HG03521 (cell line): ENCODE data around the gene CACNA1H.
"Not testable (repeated sequence)": the region's sequence is repeated elsewhere in the genome, so short reads cannot be mapped to it uniquely, and the experiment has no call there.

Source experiments
- ATAC-seq: cut with Tn5 transposase; IDR thresholded peaks from one replicate; pipeline ENCODE4 v1.9.1; 2021; ENCODE audit warnings: mild to moderate bottlenecking, moderate library complexity; ENCODE audit not compliant: unreplicated experiment

Gene CACNA1H

DNA sequence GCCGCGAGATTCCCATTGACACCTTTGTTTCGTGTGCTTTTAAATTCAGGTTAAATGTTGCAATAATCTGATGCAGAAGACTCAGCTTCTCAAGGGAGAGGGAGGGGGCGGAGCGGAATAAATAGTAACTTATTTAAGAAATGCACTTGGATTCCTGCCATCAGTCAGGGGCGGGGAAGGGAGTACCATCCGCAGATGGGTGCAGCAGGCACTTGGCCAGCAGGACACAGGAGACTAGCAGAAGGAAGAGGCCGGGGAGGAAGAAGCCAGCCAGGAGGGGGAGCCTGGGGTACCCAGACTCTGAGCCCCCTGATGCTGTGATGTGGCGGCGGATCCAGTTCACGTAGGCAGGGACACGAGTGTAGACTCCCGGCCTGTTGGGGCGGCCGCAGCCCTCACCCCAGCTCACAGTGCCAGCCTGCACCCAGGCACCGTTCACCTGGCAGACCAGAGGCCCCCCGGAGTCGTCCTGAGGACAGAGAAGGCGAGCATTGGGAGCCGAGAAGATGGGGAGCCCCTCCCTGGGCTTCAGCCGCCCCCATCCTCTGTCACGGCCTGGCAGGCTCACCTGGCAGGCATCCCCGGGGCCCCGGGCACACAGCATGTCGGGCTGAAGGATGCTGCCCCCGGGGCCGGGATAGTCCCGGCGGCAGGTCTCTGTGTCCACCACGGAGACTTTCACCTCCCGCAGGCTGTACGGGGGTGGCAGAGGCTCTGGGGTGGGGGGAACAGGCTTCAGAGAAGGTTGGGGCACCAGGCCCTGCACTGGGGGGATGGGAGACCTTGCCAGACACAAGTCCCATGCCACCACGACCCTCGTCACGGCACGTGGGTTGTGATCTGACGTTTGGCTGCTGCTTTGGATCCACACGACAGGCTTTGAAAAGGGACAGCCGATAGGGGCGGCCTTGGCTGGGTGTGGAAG lies 69.0 kb downstream of the CACNA1H start:
- no peak for ATAC-seq

DNA sequence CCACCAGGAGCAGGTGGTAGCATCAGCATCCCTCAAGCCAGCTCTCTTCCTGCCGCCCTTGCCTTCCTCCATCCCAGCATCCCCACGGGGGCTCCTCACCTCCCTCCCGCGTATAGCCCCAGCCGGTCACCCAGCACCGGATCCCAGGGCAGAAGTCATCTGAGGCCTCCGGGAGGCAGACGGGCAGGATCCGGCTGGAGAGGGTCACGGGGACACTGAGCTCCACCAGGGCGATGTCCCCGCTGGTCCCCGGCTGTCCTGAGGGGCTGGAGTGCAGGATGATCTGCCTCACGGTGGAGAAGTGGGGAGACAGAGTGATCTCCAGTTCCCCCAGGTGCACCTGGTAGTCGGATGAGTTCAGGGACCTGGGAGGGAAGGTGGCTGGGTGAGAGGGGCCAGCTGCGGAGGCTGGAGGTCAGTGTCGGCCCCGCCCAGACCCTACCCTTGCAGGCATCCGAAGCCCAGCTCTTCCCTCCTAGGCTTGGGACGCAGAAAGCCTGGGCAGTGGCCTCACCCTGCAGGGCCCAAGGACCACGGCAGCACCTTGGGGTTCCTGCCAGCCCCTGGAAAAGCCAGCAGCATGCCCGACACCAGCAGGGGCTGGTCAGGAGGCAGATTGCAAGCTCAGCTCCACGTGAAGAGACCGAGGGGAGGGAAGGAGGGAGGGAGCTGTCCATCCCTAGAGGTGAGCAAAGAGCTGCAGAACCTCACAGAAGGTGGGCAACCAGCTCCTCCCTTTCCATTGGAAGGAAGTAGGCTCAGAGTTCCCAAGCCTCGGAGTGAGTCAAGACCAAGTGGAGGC lies 69.8 kb downstream of the CACNA1H start:
- no peak for ATAC-seq

DNA sequence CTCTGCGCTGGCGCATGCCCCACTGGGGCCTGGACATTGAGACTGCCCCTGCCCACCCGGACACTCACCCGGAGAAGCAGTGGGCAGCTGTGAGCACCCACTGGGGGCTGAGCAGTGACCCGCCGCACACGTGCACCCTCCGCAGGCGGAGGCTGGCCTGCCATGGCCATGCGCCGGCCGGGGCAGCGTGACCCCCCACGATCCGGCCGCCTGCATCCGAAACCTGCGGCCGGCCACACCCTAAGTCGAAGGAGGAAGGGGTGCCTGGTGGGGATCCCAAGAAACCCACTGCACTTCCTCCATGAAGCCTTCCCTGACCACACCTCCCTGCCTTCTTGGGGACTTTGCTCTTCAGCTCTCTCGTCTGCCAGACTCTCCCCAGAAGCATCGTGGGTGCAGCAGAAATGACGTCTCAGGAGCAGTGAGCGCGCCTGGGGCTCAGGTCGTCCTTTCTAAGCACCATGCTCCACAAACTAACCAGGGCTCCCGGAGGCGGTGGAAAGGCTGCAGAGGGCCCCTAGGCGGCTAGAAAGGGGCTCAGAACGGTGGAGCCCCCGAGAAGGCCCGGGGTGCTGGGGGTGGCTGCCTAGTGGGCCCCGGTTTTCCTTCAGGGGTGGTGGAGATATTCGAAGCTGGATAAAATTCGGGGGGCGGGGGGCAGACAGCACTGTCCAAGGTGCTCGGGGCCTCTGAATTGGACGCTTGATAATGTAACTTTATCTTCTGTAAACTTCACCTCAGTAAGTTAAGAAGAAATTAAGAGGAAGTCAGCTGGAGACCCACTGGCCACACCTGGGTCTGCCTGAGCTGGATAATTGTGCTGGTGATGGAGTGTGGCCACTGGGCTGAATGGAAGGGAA lies 70.7 kb downstream of the CACNA1H start:
- no peak for ATAC-seq

DNA sequence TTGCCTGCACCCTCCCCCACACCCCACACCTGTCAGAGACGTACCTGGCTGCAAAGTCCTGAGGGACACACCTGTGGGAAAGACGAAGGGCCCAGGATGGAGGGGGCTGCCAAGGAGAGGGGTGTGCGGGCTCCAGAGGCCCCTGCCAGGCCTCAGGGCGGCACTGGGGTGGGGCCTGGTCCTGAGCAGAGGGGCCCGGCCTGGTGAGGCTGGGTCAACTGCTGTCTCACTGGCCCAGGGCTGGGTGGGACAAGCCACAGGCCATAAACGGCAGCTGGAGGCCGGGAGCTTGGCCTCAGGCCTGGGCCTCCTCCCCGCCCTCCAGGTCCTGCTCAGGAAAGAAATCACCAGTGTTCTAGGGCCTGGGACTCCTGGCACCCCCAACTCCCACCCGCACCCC lies 71.7 kb downstream of the CACNA1H start:
- ATAC-seq: no peak

DNA sequence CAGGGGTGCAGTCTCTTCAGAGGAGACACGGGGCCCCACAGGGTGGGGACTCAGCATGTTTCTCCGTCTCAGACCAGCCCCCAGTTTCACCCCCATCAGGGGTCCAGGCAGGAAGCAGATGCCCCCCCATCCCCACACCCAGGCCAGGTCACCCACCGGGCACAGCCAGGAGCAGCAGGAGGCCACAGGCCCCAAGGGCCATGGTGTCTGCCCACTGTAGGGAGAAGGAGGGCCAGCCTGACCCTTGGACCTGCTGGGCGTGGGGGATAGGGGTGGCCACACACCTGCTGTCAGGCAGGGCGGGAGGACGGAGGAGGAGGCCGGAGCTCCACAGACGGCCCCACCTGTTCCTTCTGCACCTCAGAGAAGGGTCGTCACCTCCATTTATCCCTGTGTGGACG lies 72.1 kb downstream of the CACNA1H start, which contains the start of gene TPSG1:
TPSG1 (minus strand) TSS at position 218 of the 401 bp plus-strand sequence; CDS start at position 202, 16 bp downstream.
- ATAC-seq: no peak

DNA sequence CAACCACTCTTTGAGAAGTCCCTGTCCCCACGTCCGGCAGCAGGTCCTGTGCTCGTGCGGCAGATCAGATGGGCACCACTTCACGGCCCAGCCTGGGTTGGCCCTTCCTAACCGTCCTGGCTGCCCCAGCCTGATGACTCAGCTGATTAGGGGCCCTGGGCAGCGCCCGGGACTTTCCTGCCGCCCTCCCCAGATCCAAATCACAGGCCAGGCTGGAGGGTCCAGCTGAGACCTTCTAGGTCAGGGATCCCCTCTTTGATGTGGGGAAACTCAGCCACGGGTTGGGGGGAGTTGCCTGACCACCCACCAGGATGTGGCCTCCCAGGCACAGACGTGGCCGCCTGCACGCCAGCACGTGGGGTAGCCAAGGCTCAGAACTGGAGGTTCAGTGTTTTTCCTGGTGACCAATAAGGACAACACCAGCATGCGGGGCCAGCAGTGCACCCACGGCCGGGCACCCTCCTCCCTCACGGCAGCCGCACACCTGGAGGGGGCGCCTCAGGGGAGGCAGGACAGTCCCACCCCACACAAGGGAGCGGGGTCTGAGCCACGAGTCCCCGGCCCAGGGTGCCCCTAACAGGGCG lies 72.9 kb downstream of the CACNA1H start:
- ATAC-seq: not testable (repeated sequence)

DNA sequence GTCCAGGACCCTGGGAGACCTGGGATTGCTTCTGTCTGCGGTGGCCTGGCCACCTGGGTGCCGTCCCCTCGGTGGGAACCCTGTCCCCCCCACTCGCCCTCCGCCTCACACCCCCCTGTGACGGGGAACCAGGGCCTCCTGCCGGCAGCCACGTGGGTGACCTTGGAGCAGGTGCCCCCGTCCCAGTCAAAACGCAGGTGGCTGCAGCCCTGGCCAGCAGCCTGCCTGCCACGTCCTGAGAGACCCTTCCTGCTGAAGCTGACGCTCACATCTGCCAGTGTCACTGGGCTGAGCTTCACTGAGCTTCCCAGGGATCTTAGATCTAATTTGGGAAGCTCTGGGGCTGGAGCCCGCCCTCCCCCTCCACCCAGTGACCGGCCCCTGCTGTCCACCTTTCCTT lies 73.8 kb downstream of the CACNA1H start:
- not testable (repeated sequence) for ATAC-seq

DNA sequence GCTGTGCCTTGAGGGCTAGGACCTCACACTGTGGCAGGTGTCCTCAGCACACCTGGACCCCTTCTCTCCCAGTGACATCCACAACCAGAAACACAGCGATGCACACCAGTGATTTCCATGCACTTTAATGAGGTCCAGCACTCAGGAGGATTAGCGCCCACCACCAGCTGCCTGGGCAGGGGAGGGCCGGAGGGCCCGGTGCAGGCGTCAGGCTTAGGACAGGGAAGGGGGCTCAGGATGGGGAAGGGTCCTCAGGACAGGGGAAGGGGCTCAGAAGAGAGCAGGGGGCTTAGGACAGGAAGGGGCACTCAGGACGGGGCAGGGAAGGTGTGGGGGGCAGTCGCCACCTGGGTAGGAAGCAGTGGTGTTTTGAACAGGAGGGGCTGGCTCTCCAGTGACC lies 75.3 kb downstream of the CACNA1H start:
- ATAC-seq: not testable (repeated sequence)

DNA sequence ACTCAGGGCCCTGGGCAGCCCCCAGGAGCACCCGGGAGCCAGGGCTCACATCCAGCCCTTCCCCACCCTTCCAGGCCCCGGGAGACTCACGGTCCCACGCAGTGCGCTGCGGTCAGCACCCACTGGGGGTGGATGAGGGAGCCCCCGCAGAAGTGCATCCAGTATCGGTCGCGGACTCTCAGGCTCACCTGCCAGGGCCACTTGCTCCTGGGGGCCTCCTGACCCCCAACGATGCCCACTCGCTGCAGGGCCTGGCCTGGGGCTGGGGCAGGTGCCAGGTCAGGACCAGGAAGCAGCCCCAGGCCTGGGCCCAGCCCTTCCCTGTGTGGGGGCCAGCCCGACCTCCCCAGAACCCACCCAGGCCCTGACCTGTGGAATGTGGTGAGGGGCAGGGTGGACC lies 76.6 kb downstream of the CACNA1H start:
- not testable (repeated sequence) for ATAC-seq

DNA sequence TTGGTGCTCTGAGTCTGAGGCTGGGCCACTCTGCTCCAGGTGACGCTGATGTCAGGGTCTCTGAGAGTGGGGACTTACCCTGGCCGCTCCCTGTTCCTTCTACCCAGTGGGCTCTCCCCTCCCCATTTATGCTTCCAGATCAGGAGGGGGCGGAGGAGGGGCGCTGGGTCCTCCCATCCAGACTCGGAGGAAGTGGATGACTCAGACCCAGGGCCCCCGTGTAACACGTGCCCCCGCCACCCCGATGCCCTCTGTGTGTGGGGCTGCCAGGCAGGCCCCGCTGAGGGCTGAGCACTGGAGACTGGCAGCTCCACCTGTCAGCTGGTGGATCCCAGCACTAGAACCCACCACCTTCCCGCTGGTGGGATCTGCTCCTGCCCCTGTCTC lies 77.2 kb downstream of the CACNA1H start, which contains the start of gene TPSB2:
TPSB2 (minus strand) TSS at position 101 of the 387 bp plus-strand sequence. CDS start 233 bp downstream, outside the sequence.
- not testable (repeated sequence) for ATAC-seq

DNA sequence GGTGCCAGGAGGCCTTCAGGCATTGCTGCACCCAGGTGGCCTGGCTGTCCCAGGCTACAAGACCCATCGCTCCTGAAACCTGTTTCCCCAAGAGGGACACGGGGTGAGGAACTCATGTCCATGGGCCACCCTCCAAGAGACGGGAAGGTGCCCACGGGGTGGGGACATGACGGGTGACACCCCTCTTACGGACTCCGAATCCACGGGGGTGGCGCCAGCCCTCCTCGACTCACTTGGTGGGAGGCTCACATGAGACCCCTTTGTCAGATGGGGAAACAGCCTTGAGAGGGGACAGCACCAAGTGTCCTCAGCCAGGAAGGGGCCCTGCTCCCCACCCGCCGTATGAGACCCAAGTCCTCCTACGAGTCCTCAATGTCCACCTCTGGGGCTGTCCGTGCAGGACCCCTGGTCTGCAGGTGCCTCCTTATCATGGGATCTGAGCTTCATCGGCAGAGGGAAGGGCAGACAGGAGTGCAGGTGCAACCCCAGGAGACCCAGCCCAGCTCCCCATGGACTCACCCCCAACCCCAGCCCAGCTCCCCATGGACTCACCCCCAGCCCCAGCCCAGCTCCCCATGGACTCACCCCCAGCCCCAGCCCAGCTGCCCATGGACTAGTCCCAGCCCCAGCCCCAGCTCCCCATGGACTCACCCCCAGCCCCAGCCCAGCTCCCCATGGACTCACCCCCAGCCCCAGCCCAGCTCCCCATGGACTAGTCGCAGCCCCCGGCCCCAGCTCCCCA lies 77.7 kb downstream of the CACNA1H start:
- ATAC-seq: not testable (repeated sequence)

DNA sequence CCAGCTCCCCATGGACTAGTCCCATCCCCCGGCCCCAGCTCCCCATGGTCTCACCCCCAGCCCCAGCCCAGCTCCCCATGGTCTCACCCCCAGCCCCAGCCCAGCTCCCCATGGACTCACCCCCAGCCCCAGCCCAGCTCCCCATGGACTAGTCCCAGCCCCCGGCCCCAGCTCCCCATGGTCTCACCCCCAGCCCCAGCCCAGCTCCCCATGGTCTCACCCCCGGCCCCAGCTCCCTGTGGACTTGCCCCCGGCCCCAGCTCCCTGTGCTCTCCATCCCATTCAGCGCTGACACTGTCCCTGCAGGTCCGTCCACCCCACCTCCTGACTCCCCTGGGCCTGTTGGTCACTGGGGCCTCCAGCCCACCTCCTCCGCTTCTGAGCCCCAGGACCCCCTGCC lies 78.4 kb downstream of the CACNA1H start:
- not testable (repeated sequence) for ATAC-seq

DNA sequence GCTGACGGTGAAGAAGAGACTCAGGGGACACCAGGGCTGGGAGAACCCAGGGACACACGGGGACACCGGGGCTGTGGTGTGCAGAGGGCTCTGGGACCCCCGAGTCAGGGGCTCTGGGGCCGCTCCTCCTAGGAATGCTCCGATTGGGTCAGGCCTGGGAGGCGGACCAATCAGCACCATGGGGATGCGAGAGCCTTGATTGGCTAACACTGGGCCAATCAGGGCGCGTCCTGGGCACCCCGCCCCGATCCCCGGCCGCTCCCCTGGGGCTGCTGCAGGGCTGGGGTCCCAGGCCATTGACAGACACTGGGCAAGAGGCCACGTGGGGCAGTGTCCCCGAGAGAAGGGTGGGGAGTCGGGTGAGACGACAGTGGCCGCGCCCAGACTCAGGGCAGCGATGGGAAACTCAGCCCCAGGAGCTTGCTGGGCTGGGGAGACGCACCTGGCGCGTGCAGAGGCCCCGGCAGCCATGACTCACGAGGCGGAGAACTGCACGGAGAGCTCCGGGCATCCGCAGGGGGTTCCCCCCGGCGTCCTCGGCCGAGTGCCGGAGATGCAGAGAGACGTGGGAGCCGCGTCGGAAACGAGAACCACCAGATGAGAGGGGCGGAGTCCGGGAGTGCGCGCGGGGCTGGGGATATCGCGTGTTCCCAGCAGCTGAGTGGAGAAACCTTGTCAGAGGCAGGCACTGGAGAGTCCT lies 79.3 kb downstream of the CACNA1H start:
- ATAC-seq: not testable (repeated sequence)

DNA sequence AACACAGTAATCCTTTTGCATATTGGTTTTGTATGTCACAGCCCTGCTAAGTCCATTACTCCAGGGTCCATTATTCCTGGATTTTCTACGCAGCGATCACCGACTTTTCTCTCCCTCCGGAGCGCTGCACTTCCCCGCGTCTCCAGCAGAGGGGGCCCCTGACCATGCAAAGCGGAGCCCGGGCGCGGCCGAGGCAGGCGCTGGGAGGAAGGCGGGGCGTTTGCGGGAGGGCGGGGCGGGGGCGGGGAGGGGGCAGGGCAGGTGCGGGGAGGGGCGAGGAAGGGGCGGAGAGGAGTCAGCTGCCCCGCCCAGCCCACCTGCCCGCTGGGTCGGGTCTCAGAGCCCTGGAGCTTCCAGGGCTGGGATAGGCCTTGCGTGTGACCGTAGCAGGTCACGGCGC lies 83.8 kb downstream of the CACNA1H start:
- not testable (repeated sequence) for ATAC-seq

DNA sequence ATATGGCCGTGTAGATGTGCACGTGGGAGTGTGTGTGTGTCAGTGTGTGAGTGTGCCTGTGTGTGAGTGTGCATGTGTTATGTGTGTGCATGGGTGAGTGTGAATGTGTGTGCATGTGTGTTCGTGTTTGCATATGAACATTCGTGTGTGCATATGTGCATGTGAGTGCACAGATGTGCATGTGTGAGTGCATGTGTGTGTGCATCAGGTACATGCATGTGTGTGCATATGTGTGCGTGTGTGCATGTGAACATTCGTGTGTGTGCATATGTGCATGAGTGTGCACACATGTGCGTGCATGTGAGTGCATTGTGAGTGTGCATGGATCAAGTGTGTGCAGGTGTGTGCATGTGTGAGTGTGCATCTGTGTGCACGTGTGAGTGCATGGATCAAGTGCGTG lies 85.1 kb downstream of the CACNA1H start:
- no peak for ATAC-seq

DNA sequence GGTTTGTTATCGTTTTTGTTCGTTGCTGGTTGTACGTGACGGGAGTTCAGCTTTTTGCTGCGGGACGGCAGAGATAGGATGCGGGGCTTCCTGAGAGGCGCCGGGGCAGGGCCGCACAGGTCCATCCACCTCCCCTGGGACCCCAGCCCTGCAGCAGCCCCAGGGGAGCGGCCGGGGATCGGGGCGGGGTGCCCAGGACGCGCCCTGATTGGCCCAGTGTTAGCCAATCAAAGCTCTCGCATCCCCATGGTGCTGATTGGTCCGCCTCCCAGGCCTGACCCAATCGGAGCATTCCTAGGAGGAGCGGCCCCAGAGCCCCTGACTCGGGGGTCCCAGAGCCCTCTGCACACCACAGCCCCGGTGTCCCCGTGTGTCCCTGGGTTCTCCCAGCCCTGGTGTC lies 86.0 kb downstream of the CACNA1H start:
- not testable (repeated sequence) for ATAC-seq

DNA sequence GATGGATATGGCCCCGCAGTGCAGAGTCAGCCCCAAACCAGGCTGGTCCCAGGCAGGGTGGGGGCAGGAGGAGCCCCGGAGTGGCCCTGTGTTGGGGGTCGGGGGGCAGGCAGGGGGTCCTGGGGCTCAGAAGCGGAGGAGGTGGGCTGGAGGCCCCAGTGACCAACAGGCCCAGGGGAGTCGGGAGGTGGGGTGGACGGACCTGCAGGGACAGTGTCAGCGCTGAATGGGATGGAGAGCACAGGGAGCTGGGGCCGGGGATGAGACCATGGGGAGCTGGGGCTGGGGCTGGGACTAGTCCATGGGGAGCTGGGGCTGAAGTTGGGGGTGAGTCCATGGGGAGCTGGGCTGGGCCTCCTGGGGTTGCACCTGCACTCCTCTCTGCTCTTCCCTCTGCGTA lies 86.7 kb downstream of the CACNA1H start:
- ATAC-seq: not testable (repeated sequence)

DNA sequence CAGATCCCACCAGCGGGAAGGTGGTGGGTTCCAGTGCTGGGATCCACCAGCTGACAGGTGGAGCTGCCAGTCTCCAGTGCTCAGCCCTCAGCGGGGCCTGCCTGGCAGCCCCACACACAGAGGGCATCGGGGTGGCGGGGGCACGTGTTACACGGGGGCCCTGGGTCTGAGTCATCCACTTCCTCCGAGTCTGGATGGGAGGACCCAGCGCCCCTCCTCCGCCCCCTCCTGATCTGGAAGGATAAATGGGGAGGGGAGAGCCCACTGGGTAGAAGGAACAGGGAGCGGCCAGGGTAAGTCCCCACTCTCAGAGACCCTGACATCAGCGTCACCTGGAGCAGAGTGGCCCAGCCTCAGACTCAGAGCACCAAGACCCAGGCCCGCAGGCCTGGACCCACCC lies 87.5 kb downstream of the CACNA1H start, which contains the start of gene TPSAB1:
TPSAB1 (plus strand) TSS at position 270 of the 400 bp plus-strand sequence. CDS start 234 bp downstream, outside the sequence.
- not testable (repeated sequence) for ATAC-seq

DNA sequence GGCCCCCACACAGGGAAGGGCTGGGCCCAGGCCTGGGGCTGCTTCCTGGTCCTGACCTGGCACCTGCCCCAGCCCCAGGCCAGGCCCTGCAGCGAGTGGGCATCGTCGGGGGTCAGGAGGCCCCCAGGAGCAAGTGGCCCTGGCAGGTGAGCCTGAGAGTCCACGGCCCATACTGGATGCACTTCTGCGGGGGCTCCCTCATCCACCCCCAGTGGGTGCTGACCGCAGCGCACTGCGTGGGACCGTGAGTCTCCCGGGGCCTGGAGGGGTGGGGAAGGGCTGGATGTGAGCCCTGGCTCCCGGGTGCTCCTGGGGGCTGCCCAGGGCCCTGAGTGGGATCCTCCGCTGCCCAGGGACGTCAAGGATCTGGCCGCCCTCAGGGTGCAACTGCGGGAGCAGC lies 88.2 kb downstream of the CACNA1H start:
- not testable (repeated sequence) for ATAC-seq
